Measurements from ENCODE around the gene TRAPPC3L.

GRCh38 chr6:116449565-116449964 lies 95.9 kb downstream of the TRAPPC3L start:
- TF ChIP-seq EZH2phosphoT487 (IDR thresholded peaks at IDR 0.05; ENCODE audit: borderline replicate concordance, low read length) (no peak), CTCF (IDR thresholded peaks at IDR 0.05; ENCODE audit: low read depth, low read length, poor library complexity, severe bottlenecking) (no peak)

Data from DOHH2 (cell line).